ENCODE data around the gene HDHD5. TPM values are rescaled to one million over a fixed set of nuclear protein-coding genes. Genes with fewer than 3 reads are reported as not detected.

The HDHD5 gene
- total and polyA plus RNA-seq, 10 of the 15 experiments (the other 5 are each of a cell fraction or from before 2014, with no cell fraction given): 1.7 to 68.0 (median 49.9) TPM

- Histone ChIP-seq H3K4me2 (ENCODE audit: control insufficient read depth, insufficient read depth) (no peak overlapping the region), H3K27me3 (replicated peaks in 1 of 2; ENCODE audit: control insufficient read depth in 2 of 2, insufficient read depth in 2 of 2, low read length in 1 of 2) (no peaks in the 10 kb centered on the region), H3K79me2 (ENCODE audit: control insufficient read depth, insufficient read depth, low read length) (no peaks in the 10 kb centered on the region), H3K4me3 (no peak overlapping the region), H3K27ac (ENCODE audit: control insufficient read depth, insufficient read depth) (no peak overlapping the region), H3K9ac (ENCODE audit: control insufficient read depth, insufficient read depth, low read length) (no peak overlapping the region), H3K9me3 (replicated peaks; ENCODE audit: control insufficient read depth, insufficient read depth, low read length) (no peaks in the 10 kb centered on the region), H4K20me1 (ENCODE audit: control insufficient read depth, insufficient read depth) (no peaks in the 10 kb centered on the region), H2AFZ (ENCODE audit: control insufficient read depth, low read depth, low read length) (no peak overlapping the region), H3K36me3 (ENCODE audit: control insufficient read depth in 2 of 2, insufficient read depth in 2 of 2, low read length in 1 of 2) (peaks cover 0 to 20% of the 10 kb centered on the region in 2 experiments; a peak in 3 of 4 replicates), H3K4me1 (ENCODE audit: control insufficient read depth, insufficient read depth, low read length) (no peaks in the 10 kb centered on the region)
- no TSS peak for BruUV-seq (replicated peaks)
- DNase-seq (ENCODE audit: low read depth, low spot score) (no peak), FAIRE-seq (no peak), ATAC-seq (no peak)
- in situ Hi-C loops (cut with MboI): no loop called here
- POLR2A ChIA-PET: no interaction called here
- TF ChIP-seq MYB (IDR thresholded peaks at IDR 0.05; ENCODE audit: borderline replicate concordance, low read depth, low read length) (no peak), ZNF384 (IDR thresholded peaks at IDR 0.05; ENCODE audit: borderline replicate concordance, low read depth, low read length) (no peak), HDAC6 (IDR thresholded peaks at IDR 0.05; ENCODE audit: unreplicated experiment) (no peak), CBX3 (IDR thresholded peaks at IDR 0.05; ENCODE audit: borderline replicate concordance, low read depth) (no peak), POLR2AphosphoS2 (IDR thresholded peaks at IDR 0.05; ENCODE audit: low read depth, low read length) (no peak), SIX5 (IDR thresholded peaks at IDR 0.05; ENCODE audit: low read depth, low read length, severe bottlenecking) (no peak), SP1 (IDR thresholded peaks at IDR 0.05; ENCODE audit: low read depth, low read length) (no peak), CHD1 (IDR thresholded peaks at IDR 0.05; ENCODE audit: low read depth, low read length) (no peak), CHD4 (IDR thresholded peaks at IDR 0.05) (no peak), NR2C1 (IDR thresholded peaks at IDR 0.05) (no peak), CTCF (IDR thresholded peaks at IDR 0.05 in 2 of 3, conservative IDR thresholded peaks at IDR 0.05 in 1 of 3; ENCODE audit: control insufficient read depth in 2 of 3, extremely low read depth in 1 of 3, insufficient read depth in 1 of 3, low read depth in 3 of 3, low read length in 3 of 3) (no peak), RUNX3 (IDR thresholded peaks at IDR 0.05; ENCODE audit: low read length) (no peak), CBX5 (IDR thresholded peaks at IDR 0.05; ENCODE audit: low read depth) (no peak), GABPA (IDR thresholded peaks at IDR 0.05; ENCODE audit: low read depth) (no peak), IRF5 (IDR thresholded peaks at IDR 0.05; ENCODE audit: borderline replicate concordance) (no peak), WRNIP1 (IDR thresholded peaks at IDR 0.05; ENCODE audit: borderline replicate concordance, low read depth, low read length) (no peak), POU2F2 (IDR thresholded peaks at IDR 0.05; ENCODE audit: borderline replicate concordance, low read depth, low read length) (no peak)
- TF ChIP-seq, protein P1, sequence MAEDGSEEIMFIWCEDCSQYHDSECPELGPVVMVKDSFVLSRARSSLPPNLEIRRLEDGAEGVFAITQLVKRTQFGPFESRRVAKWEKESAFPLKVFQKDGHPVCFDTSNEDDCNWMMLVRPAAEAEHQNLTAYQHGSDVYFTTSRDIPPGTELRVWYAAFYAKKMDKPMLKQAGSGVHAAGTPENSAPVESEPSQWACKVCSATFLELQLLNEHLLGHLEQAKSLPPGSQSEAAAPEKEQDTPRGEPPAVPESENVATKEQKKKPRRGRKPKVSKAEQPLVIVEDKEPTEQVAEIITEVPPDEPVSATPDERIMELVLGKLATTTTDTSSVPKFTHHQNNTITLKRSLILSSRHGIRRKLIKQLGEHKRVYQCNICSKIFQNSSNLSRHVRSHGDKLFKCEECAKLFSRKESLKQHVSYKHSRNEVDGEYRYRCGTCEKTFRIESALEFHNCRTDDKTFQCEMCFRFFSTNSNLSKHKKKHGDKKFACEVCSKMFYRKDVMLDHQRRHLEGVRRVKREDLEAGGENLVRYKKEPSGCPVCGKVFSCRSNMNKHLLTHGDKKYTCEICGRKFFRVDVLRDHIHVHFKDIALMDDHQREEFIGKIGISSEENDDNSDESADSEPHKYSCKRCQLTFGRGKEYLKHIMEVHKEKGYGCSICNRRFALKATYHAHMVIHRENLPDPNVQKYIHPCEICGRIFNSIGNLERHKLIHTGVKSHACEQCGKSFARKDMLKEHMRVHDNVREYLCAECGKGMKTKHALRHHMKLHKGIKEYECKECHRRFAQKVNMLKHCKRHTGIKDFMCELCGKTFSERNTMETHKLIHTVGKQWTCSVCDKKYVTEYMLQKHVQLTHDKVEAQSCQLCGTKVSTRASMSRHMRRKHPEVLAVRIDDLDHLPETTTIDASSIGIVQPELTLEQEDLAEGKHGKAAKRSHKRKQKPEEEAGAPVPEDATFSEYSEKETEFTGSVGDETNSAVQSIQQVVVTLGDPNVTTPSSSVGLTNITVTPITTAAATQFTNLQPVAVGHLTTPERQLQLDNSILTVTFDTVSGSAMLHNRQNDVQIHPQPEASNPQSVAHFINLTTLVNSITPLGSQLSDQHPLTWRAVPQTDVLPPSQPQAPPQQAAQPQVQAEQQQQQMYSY (CRISPR knock-in tag; IDR thresholded peaks at IDR 0.05): no peak
- CTCF ChIA-PET: no interaction called here
- WGBS (ENCODE audit: insufficient coverage, insufficient replicate concordance, low lambda C conversion rate, missing lambda C conversion rate): 73% methylated on average over 4 of the region's 4 CpGs
- RAD21 ChIA-PET (ENCODE audit: unreplicated experiment): no interaction called here
- SMC1A ChIA-PET (ENCODE audit: uncharacterized antibody, unreplicated experiment): no interaction called here
- intact Hi-C loops (cut with micrococcal nuclease; ENCODE audit: unreplicated experiment): no loop called here
Observed at GRCh38 chr22:17137170-17137569, 21.9 kb downstream of the HDHD5 start.
